Measurements from ENCODE around the gene FOXO3.
"Not testable (repeated sequence)": the region's sequence is repeated elsewhere in the genome, so short reads cannot be mapped to it uniquely, and the experiment has no call there.

Gene FOXO3

GRCh38 chr6:108560463-108561308 lies at the start of gene FOXO3:
Gene FOXO3 (plus strand): TSS chr6:108560917. CDS start chr6:108561209, 292 bp downstream.
- DNase-seq (ENCODE audit: low read depth in 2 of 2), result peak in 1 of 2 experiments; percentile 43

DNA sequence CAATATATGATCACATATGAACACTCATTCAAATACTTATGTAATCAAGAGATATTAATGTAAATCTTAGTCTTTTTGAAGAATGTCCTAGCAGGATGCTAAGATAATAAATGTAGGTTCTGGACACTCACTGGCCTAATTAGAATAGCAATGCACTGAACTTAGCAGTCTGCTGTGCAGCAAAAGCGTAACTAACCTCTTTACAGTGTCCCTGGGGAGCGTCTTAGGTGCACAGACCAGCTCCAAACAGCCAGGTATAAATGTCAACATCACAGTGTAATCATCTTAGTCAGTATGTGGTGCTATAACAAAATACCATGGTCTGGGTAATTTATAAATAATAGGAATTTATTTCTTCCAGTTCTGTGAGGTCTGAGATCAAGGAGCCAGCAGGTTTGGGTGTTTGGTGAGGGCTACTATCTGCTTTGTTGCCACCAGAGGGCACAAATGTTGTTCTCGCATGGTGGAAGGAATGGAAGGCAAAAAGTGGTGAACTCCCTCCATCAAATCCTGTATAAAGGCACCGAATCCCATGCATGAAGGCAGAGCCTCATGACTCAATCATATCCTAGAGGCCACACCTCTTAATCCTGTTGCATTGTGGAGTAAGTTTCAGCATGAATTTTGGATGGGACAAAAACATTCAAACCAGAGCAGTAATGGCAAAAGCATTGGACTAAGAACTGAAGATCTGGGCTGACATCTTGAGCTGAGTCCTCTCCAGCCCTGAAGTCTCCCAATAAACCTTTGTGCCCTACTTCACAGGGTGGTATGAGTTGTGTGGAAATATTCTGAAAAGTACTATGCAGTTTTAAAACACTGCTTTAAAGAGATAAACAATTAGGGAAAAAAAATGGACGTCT lies 41.8 kb upstream of the FOXO3 start:
- DNase-seq (ENCODE audit: low read depth in 2 of 2), result no peak

DNA sequence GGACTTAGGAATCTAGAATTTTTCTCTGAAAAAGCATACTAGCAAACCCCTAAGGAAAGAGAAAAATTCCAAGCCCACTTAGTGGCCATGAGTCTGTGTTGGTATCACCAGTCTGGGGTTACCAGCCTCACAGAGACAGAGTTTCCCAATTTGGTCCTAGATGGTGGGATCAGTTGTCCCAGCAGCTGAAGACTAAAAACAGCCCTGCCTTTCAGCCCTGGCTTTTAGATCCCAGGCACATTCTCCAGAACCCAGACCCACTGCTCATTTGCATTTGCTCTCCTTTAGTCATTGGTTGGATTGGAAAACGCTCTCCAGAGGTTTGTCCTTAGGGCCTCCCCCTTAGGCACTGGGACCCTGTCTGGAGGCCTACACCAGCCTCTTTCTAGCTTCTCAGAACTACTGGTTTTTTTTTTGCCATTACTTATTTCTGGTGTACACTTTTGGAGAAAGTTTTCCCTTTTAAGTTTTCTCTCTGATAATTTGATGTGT lies 39.1 kb upstream of the FOXO3 start:
- no peak for DNase-seq (ENCODE audit: low read depth in 2 of 2)

DNA sequence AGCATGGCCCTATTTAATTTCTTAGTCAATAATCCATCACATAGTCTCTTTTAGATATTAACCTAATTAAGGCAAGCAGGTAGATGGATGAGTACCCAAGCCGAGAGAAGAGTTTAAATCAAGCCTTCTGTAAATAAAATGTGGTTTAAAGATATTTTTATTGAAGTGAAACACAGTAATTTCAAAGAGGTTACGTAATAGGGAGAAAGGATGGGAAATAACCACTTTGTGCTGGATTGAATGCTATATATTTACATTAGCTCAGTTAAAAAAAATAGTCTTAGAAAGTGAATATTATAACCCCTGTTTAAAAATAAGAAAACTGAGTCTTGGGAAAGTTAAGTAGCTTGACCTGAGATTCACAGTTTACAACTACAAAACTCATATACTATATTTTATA lies 37.0 kb upstream of the FOXO3 start:
- DNase-seq (ENCODE audit: low read depth in 2 of 2), result no peak

DNA sequence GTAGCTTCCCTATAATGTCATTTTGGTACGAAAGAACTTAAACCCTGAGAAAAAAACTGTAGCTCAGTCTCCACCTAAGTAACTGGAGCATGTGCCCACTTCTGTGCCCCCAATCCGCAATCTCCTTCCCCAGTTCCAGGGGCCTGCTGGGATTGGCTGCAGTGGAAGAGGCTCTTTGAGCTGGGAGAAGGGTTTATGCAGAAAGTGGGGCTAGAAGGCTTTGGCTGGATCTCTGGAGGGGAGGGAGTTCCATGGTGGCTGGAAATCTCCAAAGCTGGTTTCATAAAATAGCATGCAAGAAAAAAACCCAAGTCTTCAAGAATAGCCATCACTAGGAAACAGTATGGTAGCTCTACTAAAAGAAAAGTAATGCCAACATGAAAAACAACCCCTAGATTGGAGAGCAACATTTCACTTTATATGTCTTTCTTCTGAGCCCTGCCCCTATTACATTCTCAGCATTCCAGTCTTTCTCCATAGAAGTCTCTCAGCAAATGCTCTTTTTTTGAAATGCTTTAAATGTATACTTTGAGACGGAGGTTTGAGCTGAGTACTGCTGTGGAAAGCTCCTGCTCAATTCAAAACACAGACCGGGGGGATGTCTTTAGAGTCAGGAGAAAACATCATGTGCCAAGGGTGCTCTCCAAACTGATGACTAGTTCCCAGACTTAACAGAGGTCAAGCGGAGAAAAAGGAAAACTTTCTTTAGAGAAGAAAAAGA lies 36.0 kb upstream of the FOXO3 start:
- DNase-seq (ENCODE audit: low read depth in 2 of 2), result no peak

- no peak for DNase-seq (ENCODE audit: low read depth in 2 of 2)
Measured at GRCh38 chr6:108526739-108527174, 34.0 kb upstream of the FOXO3 start.

GRCh38 chr6:108528878-108529277 lies 31.8 kb upstream of the FOXO3 start:
- DNase-seq (ENCODE audit: low read depth in 2 of 2), result no peak

- no peak for DNase-seq (ENCODE audit: low read depth in 2 of 2)
Measured at GRCh38 chr6:108531332-108531731, 29.4 kb upstream of the FOXO3 start.

DNA sequence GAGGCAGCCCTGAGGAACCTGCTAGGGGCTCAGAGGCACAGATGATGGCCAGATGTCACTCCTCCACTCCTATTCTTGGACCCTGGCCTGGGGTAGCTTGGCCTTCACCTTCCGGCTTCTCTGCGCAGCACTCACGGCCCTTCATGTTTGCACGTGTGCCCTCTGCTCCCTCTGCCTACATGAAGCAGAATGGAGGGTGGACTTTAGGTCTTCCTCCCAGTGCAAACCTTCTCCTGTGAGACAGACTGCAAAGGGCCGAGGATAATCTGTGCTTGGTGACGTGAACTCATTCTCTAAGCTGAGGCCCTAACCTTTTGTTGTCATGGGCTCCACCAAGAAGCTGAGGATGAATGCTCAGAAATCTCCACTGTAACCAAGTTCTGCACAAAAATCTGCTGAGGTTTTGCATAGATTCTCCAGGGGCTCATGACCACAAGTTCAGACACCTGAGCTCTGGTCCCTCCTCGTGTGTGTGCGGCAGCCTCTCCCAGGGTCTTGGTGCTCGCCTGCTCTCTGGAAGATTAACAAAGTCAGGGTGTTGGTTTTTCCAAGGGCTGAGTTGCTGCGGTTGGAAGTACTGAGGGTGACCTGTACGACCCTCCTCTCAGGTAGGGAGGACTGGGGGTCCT lies 25.5 kb upstream of the FOXO3 start:
- DNase-seq (ENCODE audit: low read depth in 2 of 2), result no peak

DNA sequence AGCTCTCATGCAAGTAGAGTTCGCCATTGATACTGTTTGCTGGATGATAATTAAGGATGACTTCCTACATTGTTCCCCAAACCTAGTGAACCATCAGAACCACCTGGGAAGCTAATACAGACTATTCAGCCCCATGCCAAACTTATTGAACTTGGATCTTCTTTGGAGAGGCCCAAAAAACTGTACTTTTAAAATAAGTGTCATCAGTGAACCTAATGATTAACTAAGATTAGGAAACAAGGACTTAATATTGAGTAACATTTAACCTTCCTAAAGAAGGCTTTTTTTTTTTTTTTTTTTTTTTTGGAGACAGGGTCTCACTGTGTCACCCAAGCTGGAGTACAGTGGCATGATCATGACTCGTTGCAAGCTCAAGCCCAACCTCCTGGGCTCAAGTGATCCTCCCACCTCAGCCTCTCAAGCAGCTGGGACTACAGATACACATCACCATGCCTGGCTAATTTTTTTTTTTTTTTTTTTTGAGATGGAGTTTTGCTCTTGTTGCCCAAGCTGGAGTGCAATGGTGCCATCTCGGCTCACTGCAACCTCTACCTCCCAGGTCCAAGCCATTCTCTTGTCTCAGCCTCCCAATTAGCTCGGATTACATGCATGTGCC lies 24.7 kb upstream of the FOXO3 start:
- not testable (repeated sequence) for DNase-seq (ENCODE audit: low read depth in 2 of 2)

DNA sequence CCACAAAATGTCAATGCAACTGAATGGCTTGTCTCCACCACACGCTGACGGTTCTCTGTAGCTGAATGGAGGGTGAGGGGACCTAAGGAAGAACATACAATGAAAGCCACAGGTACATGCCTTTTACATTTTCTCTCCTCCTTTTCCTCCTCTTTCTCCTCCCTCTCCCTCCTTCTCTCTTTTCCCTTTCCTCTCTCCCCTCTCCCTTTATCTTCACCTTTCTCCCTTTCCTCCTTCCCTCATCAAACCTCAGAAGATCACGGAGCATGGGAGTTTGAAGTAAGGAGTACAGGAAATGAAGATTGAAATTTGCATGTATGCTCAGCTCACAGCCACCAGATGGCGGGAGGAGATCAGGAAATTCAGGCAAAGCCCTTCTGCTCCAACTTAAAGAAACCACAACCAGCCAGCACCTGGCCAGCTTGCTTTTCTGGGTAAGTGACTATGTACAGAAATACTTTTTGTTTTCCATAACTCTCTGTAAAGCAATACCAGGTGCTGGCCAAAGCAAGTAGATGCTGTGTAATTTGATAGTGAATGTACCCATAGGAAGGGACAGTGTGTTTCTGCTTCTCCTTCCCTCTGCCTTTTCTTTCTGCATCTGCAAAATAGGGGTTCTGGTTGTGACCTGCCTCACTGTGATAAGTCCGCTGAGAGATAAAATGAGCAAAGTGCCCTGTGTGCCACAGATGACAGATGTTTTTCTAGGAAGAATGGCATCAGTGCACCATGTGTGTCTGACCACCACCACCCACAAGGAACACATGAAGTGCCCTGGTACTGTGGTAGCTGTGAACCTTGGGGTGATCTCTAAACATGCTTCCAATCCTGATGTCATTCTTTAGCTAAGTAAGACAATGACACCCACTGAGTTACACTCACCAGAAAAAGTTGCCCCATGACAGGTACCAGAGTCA lies 18.6 kb upstream of the FOXO3 start:
- DNase-seq (ENCODE audit: low read depth in 2 of 2), result peak in 1 of 2 experiments; percentile 46

DNA sequence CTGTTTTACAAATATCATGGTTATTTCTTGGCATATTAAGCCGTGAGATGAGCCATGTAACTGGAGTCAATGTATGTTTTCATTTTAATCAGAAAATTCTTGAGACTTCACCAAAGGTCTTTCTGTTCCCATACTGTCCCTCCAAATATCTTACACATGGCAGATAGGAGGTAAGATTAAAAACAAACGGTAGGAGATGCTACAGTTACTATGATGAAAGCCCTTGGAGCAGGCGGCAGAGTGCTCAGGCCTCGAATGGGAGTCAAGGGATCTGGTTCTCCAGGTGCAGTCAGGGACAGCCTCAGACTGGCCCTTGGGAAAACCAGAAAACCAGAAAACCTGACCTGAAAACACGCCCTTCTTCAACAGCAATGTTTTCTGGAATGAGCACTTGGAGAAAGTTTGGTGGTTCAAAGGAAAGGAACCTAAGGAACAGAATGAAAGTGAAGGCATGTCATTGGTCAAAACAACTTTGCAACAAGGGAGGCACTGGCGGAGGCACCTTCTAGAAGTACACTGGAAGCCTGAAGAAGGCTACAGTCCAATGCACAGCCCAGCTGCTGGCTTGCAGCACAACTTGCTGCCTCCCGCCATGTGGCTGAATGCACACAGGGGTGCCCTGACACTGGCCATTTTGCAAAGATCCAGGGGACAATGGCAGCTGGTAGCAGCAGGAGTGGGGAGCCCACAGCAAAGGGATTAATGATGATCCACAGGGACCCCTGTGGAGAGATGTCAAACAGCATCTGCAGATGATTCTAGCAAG lies 17.4 kb upstream of the FOXO3 start:
- DNase-seq (ENCODE audit: low read depth in 2 of 2), result no peak

GRCh38 chr6:108544606-108545005 lies 16.1 kb upstream of the FOXO3 start:
- no peak for DNase-seq (ENCODE audit: low read depth in 2 of 2)

DNA sequence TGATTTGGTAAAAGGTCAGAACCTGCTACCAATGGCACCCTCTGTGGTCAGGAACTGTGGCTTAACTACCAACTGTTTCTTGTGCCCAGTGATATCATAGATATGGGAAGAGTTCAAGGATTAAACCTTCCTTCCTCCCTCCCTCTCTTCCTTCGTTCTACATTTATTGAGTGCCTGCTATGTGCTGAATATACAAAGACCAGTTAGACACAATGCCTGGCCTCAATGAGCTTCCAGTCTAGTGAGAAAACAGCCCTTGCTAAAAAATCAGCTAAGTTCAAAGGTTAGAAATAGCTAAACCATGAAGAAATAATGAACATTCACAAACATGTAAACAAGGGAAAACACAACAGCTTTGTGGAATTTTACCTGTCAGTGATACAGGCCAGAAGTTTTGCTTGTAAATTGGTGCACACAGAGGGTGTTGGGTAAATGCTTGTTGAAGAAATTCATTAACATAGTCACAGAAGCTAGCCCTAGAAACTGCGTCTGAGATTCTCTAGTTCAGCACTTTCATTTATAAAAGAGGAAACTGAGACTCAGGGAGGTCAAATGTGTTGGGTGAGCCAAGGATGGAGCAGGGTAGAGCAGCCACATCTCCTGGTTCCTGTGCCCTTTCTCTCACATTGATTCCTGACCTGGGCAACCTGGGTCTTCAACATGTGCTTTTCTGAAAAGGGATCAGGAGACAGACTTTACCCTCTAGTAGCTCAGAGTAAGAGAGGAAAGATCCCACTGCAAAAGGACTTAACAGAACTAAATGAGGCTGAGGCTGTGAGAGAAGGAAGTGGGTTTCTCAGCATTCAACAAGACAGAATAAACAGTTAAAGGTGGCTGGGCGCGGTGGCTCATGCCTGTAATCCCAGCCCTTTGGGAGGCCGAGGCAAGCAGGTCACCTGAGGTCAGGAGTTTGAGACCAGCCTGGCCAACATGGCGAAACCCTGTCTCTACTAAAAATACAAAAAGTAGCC lies 14.4 kb upstream of the FOXO3 start:
- DNase-seq (ENCODE audit: low read depth in 2 of 2), result no peak

- DNase-seq (ENCODE audit: low read depth in 2 of 2), result no peak
Measured at GRCh38 chr6:108549241-108549640, 11.5 kb upstream of the FOXO3 start.

GRCh38 chr6:108549741-108550140 lies 11.0 kb upstream of the FOXO3 start:
- no peak for DNase-seq (ENCODE audit: low read depth in 2 of 2)

DNA sequence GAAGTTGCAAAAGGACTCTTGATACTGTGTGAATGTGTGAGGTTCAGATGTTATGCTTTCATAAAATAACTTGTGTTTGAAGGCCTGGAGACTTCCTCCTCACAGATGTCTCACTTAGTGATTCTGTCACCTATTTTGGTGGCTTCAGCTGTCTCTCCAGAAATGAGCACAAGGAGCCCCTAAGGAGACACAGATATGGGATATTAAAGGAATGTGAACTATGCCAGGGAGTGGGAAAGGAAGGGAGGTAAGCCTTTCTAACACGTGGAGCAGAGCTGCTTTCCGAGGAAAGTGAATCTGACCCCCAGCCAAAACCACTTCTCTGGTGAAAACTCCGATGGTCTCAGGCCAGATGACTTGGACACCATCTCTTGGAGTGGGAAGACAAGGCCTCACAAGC lies 10.5 kb upstream of the FOXO3 start:
- no peak for DNase-seq (ENCODE audit: low read depth in 2 of 2)
